OCI-LY7 (cell line): ENCODE data around the gene INHBE. TPM values are rescaled to one million over a fixed set of nuclear protein-coding genes. Genes with fewer than 3 reads are reported as not detected.

Experiments
- BruUV-seq: library from RNA; stranded (reverse); fragments of 400-500 nt; replicated peaks from 2 replicates; lab custom pipeline; 2021; lab: Mats Ljungman, UMichigan
- CTCF ChIA-PET: fragments of 300-600 bp; sonication (Branson Sonifier 250); formaldehyde crosslinking; loops from one replicate; lab custom pipeline; 2022; ENCODE audit warnings: antibody characterized with exemption; ENCODE audit not compliant: unreplicated experiment; lab: Charles Lee
- POLR2A ChIA-PET: fragments of 300-600 bp; sonication (Branson Sonifier 250); formaldehyde crosslinking; loops from one replicate; lab custom pipeline; 2022; ENCODE audit warnings: antibody characterized with exemption; lab: Charles Lee
- DNase-seq: peaks from one replicate; pipeline ENCODE4 v3.0.0-alpha.2; 2015; ENCODE audit warnings: low spot score
- H2AFZ ChIP-seq: fragments of 200-600 bp; sonication (generic), shearing (Covaris generic); 2 replicates; pipeline ENCODE4 v1.6.1; 2014; ENCODE audit warnings: mild to moderate bottlenecking, antibody characterized with exemption, low read length, moderate library complexity
- H3K27ac ChIP-seq: fragments of 200-600 bp; sonication (generic); 2 replicates; pipeline ENCODE4 v1.5.1; 2014; ENCODE audit warnings: mixed run types, low read depth, mild to moderate bottlenecking, moderate library complexity, low read length, inconsistent platforms; ENCODE audit not compliant: poor library complexity, severe bottlenecking
- H3K36me3 ChIP-seq: fragments of 200-600 bp; sonication (generic); 2 replicates; pipeline ENCODE4 v1.6.1; 2014; ENCODE audit warnings: mild to moderate bottlenecking, antibody characterized with exemption, low read length, moderate library complexity, mixed read lengths; ENCODE audit not compliant: insufficient read depth
- H3K4me1 ChIP-seq: fragments of 200-600 bp; sonication (generic); 2 replicates; pipeline ENCODE4 v1.5.1; 2014; ENCODE audit warnings: mild to moderate bottlenecking, low read length; ENCODE audit not compliant: insufficient read depth, poor library complexity, severe bottlenecking
- H3K4me2 ChIP-seq: fragments of 200-600 bp; sonication (generic); 2 replicates; pipeline ENCODE4 v1.6.1; 2014; ENCODE audit warnings: mild to moderate bottlenecking, low read length
- H3K4me3 ChIP-seq: fragments of 200-600 bp; sonication (generic); 2 replicates; pipeline ENCODE4 v1.5.1; 2014; ENCODE audit warnings: mild to moderate bottlenecking, low read depth, low read length; ENCODE audit not compliant: poor library complexity, severe bottlenecking
- H3K79me2 ChIP-seq: fragments of 200-600 bp; sonication (generic); 2 replicates; pipeline ENCODE4 v1.6.1; 2016; ENCODE audit warnings: low read depth, mild to moderate bottlenecking, low read length, moderate library complexity, mixed read lengths; ENCODE audit not compliant: insufficient read depth
- H3K9me2 ChIP-seq: fragments of 200-600 bp; sonication (generic); 2 replicates; pipeline ENCODE4 v1.6.1; 2016; ENCODE audit warnings: mild to moderate bottlenecking, low read length, mixed read lengths; ENCODE audit not compliant: insufficient read depth
- H3K9me3 ChIP-seq: fragments of 200-600 bp; sonication (generic); 2 replicates; pipeline ENCODE4 v1.6.1; 2014; ENCODE audit warnings: mild to moderate bottlenecking, mixed run types, low read length, mixed read lengths
- H4K20me1 ChIP-seq: fragments of 200-600 bp; sonication (generic); 2 replicates; pipeline ENCODE4 v1.6.1; 2014; ENCODE audit warnings: mild to moderate bottlenecking, antibody characterized with exemption, low read length, moderate library complexity, mixed read lengths; ENCODE audit not compliant: insufficient read depth
- CTCF ChIP-seq: fragments of 200-600 bp; sonication (generic); conservative IDR thresholded peaks from 2 replicates; pipeline ENCODE4 v1.5.1; 2014; ENCODE audit warnings: mild to moderate bottlenecking, antibody characterized with exemption, low read length, moderate library complexity, mixed read lengths
- EZH2phosphoT487 ChIP-seq: fragments of 200-600 bp; sonication (generic); IDR thresholded peaks from 2 replicates; pipeline ENCODE4 v1.6.1; 2018; ENCODE audit warnings: low read depth, borderline replicate concordance, mild to moderate bottlenecking, mixed run types, antibody characterized with exemption, low read length, moderate library complexity, mixed read lengths
- intact Hi-C: fragments of 100-400 bp; cut with micrococcal nuclease; formaldehyde crosslinking; loops from one replicate; pipeline ENCODE4 v1.10.0; 2022; ENCODE audit not compliant: unreplicated experiment
- total RNA-seq, 2 experiments: library from RNA; depleted of rRNA in 1 of 2; stranded (reverse); fragments of >200 nt in 1 of 2; shearing (Covaris generic) in 1 of 2; gene quantifications; 2 replicates each; pipeline ENCODE4 v1.2.3, GENCODE V29; 2014 to 2022

Gene INHBE
- total RNA-seq, 2 experiments from 2014 or later = 3.2 to 4.0 TPM

- DNase-seq = no peak
- H2AFZ ChIP-seq = no peak overlapping the region
- H3K4me2 ChIP-seq = no peak overlapping the region
- intact Hi-C loops = loop anchor here (5.0 kb wide), 1 partner anchor 222 kb away; no protein-coding TSS in a partner anchor
- no peak overlapping the region for H3K4me3 ChIP-seq
- no peaks in the 10 kb centered on the region for H3K79me2 ChIP-seq
- no peak overlapping the region for H3K27ac ChIP-seq
- H4K20me1 ChIP-seq = no peaks in the 10 kb centered on the region
- CTCF ChIA-PET = interaction anchor here (0.5 kb wide), 1 partner anchor 1543 kb away, joined by 5 read pairs; no protein-coding TSS in a partner anchor
- H3K9me3 ChIP-seq = no peaks in the 10 kb centered on the region
- peaks cover 10% of the 10 kb centered on the region for H3K36me3 ChIP-seq
- H3K4me1 ChIP-seq = peaks cover 17% of the 10 kb centered on the region
- TF ChIP-seq CTCF = no peak
- TF ChIP-seq EZH2phosphoT487 = no peak
- POLR2A ChIA-PET = interaction anchor here (1.1 to 1.4 kb wide), 2 partner anchors 11 to 12 kb away, joined by 4 to 9 read pairs; no protein-coding TSS in a partner anchor
- no TSS peak for BruUV-seq
- no peaks in the 10 kb centered on the region for H3K9me2 ChIP-seq
Observed at GRCh38 chr12:57464569-57464968, 9.5 kb downstream of the INHBE start.

- no peaks in the 10 kb centered on the region for H3K9me2 ChIP-seq
- peaks cover 15% of the 10 kb centered on the region for H3K4me1 ChIP-seq
- no TSS peak for BruUV-seq
- H3K36me3 ChIP-seq = peaks cover 16% of the 10 kb centered on the region
- H3K9me3 ChIP-seq = no peaks in the 10 kb centered on the region
- no peak overlapping the region for H3K4me2 ChIP-seq
- ChIA-PET CTCF (interaction anchor here (0.5 kb wide), 1 partner anchor 1544 kb away, joined by 5 read pairs; no protein-coding TSS in a partner anchor), POLR2A (interaction anchor here (0.7 to 1.4 kb wide), 4 partner anchors 10 to 1464 kb away, joined by 3 to 9 read pairs (median 4); no protein-coding TSS in a partner anchor)
- H3K79me2 ChIP-seq = no peaks in the 10 kb centered on the region
- TF ChIP-seq EZH2phosphoT487 = no peak
- TF ChIP-seq CTCF = no peak
- H3K27ac ChIP-seq = no peak overlapping the region
- no peak overlapping the region for H2AFZ ChIP-seq
- no peak overlapping the region for H3K4me3 ChIP-seq
- no peak for DNase-seq
- intact Hi-C loops = no loop called here
- no peaks in the 10 kb centered on the region for H4K20me1 ChIP-seq
Observed at GRCh38 chr12:57465030-57465746, 10.1 kb downstream of the INHBE start.
